Gastrocnemius medialis (tissue), 4 donors: ENCODE results near the gene ZNF23. TPM values are rescaled to one million over a fixed set of nuclear protein-coding genes. Genes with fewer than 3 reads are reported as not detected.

Source experiments
- ATAC-seq, 2 donors: fragments of 150-250 bp; one replicate each; pipeline ENCODE4 v1.9.1; 2016
- DNase-seq, 2 donors: peaks; one replicate each; pipeline ENCODE4 v3.0.0-alpha.2; 2019
- H3K27ac ChIP-seq, 4 donors: fragments of 200-600 bp; sonication (generic); 1 replicate in 1 of 4; 2 replicates in 3 of 4; pipeline ENCODE4 v1.5.1; 2016 to 2018; ENCODE audit warnings: mild to moderate bottlenecking in 2 of 4, moderate library complexity in 1 of 4
- H3K27me3 ChIP-seq, 3 donors: fragments of 200-600 bp; sonication (generic) in 2 of 3; 1 replicate in 1 of 3; 2 replicates in 2 of 3; pipeline versions ENCODE4 v1.5.1 to v1.6.0; 2016 to 2019; ENCODE audit warnings: mild to moderate bottlenecking in 1 of 3, moderate library complexity in 1 of 3
- H3K36me3 ChIP-seq, 2 donors: fragments of 200-600 bp; sonication (generic) in 1 of 2; one replicate each; pipeline ENCODE4 v1.5.1; 2017 to 2018
- H3K4me1 ChIP-seq, 2 donors: fragments of 200-600 bp; sonication (generic) in 1 of 2; one replicate each; pipeline ENCODE4 v1.5.1; 2016 to 2017; ENCODE audit warnings: mild to moderate bottlenecking in 2 of 2
- H3K4me3 ChIP-seq, 4 donors: fragments of 200-600 bp; sonication (generic) in 3 of 4; 1 replicate in 1 of 4; 2 replicates in 3 of 4; pipeline ENCODE4 v1.5.1; 2016 to 2019; ENCODE audit warnings: mild to moderate bottlenecking in 2 of 4
- H3K9me3 ChIP-seq, 3 donors: fragments of 200-600 bp; sonication (generic) in 2 of 3; 1 replicate in 1 of 3; 2 replicates in 2 of 3; pipeline ENCODE4 v1.5.1; 2016 to 2019
- POLR2A ChIP-seq, 2 donors: fragments of 450-650 bp; IDR thresholded peaks; one replicate each; pipeline ENCODE4 v1.6.1; 2017; ENCODE audit warnings: antibody characterized with exemption in 2 of 2, mild to moderate bottlenecking in 2 of 2, moderate library complexity in 2 of 2
- in situ Hi-C, 4 donors: fragments of 200-750 bp; cut with MboI; loops; one replicate each; pipeline versions ENCODE4 v1.15.0 to v1.8.0; 2017; ENCODE audit warnings: low sequenced_read_pairs in 4 of 4
- intact Hi-C: fragments of 100-400 bp; cut with DNase I; formaldehyde crosslinking; loops from one replicate; pipeline ENCODE4 v1.15.1; 2023; ENCODE audit warnings: low total_unique reads
- total RNA-seq, 4 donors: library from RNA; depleted of rRNA; stranded (reverse); fragments of >200 nt; gene quantifications; one replicate each; pipeline versions ENCODE4 v1.1.0 to v1.2.3, GENCODE V29; 2016
- TF ChIP-seq, protein P1 (sequence below), 5 experiments: fragments of 450-650 bp in 3 of 5; fragments of 200-600 bp in 2 of 5; sonication (generic) in 2 of 5; IDR thresholded peaks in 4 of 5; conservative IDR thresholded peaks in 1 of 5; 1 replicate in 4 of 5; 2 replicates in 1 of 5; pipeline ENCODE4 v1.5.1; 2016 to 2019; ENCODE audit warnings: antibody characterized with exemption in 5 of 5, mild to moderate bottlenecking in 3 of 5, moderate library complexity in 3 of 5

Gene ZNF23
- total RNA-seq, 4 donors from 2014 or later = 3.6 to 5.6 (median 4.7) TPM

GRCh38 chr16:71402007-71402406 is 60.0 kb downstream of the ZNF23 start:
- Histone ChIP-seq H3K27me3 (peaks cover 0 to 2% (median 0%) of the 10 kb centered on the region in 3 donors), H3K27ac (no peak overlapping the region), H3K9me3 (no peaks in the 10 kb centered on the region), H3K36me3 (no peaks in the 10 kb centered on the region), H3K4me1 (no peaks in the 10 kb centered on the region), H3K4me3 (no peak overlapping the region)
- no peak for DNase-seq
- no peak for ATAC-seq
- no peak for TF ChIP-seq POLR2A (IDR thresholded peaks at IDR 0.05)
- TF ChIP-seq, protein P1, sequence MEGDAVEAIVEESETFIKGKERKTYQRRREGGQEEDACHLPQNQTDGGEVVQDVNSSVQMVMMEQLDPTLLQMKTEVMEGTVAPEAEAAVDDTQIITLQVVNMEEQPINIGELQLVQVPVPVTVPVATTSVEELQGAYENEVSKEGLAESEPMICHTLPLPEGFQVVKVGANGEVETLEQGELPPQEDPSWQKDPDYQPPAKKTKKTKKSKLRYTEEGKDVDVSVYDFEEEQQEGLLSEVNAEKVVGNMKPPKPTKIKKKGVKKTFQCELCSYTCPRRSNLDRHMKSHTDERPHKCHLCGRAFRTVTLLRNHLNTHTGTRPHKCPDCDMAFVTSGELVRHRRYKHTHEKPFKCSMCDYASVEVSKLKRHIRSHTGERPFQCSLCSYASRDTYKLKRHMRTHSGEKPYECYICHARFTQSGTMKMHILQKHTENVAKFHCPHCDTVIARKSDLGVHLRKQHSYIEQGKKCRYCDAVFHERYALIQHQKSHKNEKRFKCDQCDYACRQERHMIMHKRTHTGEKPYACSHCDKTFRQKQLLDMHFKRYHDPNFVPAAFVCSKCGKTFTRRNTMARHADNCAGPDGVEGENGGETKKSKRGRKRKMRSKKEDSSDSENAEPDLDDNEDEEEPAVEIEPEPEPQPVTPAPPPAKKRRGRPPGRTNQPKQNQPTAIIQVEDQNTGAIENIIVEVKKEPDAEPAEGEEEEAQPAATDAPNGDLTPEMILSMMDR (IDR thresholded peaks at IDR 0.05 in 4 of 5, conservative IDR thresholded peaks at IDR 0.05 in 1 of 5) = no peak
- in situ Hi-C loops (loop anchor here in 3 of 4 donors (25.0 kb wide), 1 partner anchor 210 kb away; no protein-coding TSS in a partner anchor), intact Hi-C loops (no loop called here)

DNA sequence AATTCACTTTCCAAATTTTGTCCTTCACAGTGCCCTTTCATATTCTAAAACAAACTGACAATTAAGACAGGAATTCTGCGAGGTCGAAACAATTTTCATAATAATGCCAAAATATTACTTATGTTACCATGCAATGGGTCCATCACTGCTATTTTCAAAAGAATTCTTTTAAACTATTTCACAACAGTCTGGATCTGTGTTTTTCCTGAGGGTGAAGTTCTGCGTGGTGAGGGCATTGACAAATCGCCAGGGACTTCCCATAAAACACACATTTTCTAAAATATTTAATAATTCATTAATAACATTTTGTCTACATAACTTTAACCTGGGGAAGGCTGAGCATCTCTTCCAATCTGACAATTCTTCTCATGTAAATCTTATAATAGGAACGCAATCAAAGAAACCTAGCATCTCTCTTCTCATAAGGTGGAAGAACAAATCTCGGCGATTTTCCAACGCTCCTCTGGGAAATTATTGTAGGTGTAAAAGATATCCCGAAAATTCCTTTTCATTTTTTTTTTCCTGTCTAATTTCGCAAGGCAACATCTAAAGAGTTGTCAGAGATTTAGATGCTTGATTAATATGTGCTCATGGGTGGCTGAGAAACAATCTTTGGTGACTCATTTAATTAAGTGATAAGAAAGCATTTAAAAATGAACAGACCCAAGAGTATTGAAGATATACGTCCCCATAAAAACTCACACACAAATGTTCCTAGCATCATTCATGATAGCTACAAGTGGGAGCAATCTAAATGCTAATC is 62.1 kb downstream of the ZNF23 start:
- in situ Hi-C loops (loop anchor here in 3 of 4 donors (25.0 kb wide), 1 partner anchor 212 kb away; no protein-coding TSS in a partner anchor), intact Hi-C loops (no loop called here)
- peaks cover 0 to 2% (median 0%) of the 10 kb centered on the region in 3 donors for H3K27me3 ChIP-seq

More for the DNA sequence above, 62.1 kb downstream of the ZNF23 start:
- no peaks in the 10 kb centered on the region for H3K9me3 ChIP-seq
- H3K4me3 ChIP-seq = no peak overlapping the region
- no peak overlapping the region for H3K27ac ChIP-seq
- TF ChIP-seq, protein P1 (IDR thresholded peaks at IDR 0.05 in 4 of 5, conservative IDR thresholded peaks at IDR 0.05 in 1 of 5) = no peak
- no peak for TF ChIP-seq POLR2A (IDR thresholded peaks at IDR 0.05)
- H3K36me3 ChIP-seq = no peaks in the 10 kb centered on the region
- ATAC-seq = no peak
- no peak for DNase-seq
- H3K4me1 ChIP-seq = no peaks in the 10 kb centered on the region

Other genes with a start within 250 kb of the ZNF23 start
- gene HYDIN, start 231.5 kb downstream of the ZNF23 start, total RNA-seq = under 1 TPM in 1 of 4 donors, not detected in 3; 0.12 TPM
- 10 to 100 TPM; 11.2 to 18.0 (median 12.3) TPM for gene CMTR2, start 172.8 kb downstream of the ZNF23 start, total RNA-seq
- gene CALB2, start 103.5 kb downstream of the ZNF23 start, total RNA-seq = 1 to 10 TPM in 1 of 4 donors, under 1 TPM in 2, not detected in 1; 0.23 to 3.2 (median 0.31) TPM
- not detected for gene TLE7, start 20.2 kb downstream of the ZNF23 start, total RNA-seq
- 1 to 10 TPM in 3 of 4 donors, under 1 TPM in 1; 0.65 to 3.3 (median 1.5) TPM for gene ZNF19, start 27.1 kb upstream of the ZNF23 start, total RNA-seq
- not detected for gene CHST4, start 64.2 kb upstream of the ZNF23 start, total RNA-seq
- gene TAT, start 114.8 kb upstream of the ZNF23 start, total RNA-seq = 1 to 10 TPM in 2 of 4 donors, not detected in 2; 1.9 to 3.7 TPM
- under 1 TPM in 1 of 4 donors, not detected in 3; 0.32 TPM for gene MARVELD3, start 163.9 kb upstream of the ZNF23 start, total RNA-seq